Measurements from ENCODE around the gene SPSB1. TPM values are rescaled to one million over a fixed set of nuclear protein-coding genes. Genes with fewer than 3 reads are reported as not detected.

Gene SPSB1
- total and polyA plus RNA-seq, 2 of the 4 experiments (the other 2 are of a cell fraction): 16.7 to 19.8 TPM

- Histone ChIP-seq H4K5ac (ENCODE audit: low read depth, low read length) (peak overlapping the region; percentile 93), H3K14ac (replicated peaks; ENCODE audit: low read depth, low read length) (peak overlapping the region; percentile 65), H3K56ac (ENCODE audit: extremely low read depth, insufficient read depth, low read length) (peak overlapping the region; percentile 53; the same call in 1 of the 2 replicates), H2BK20ac (ENCODE audit: low read depth, low read length) (peak overlapping the region; percentile 93), H3K18ac (ENCODE audit: low read depth, low read length) (peak overlapping the region; percentile 87), H3K4me2 (ENCODE audit: low read depth, low read length) (peak overlapping the region; percentile 61), H4K8ac (ENCODE audit: low read depth in 2 of 2, low read length in 2 of 2) (peak overlapping the region; percentile 69 to 77), H3K9me3 (ENCODE audit: control insufficient read depth, insufficient read depth, low read length) (no peaks in the 10 kb centered on the region), H2AK5ac (ENCODE audit: low read depth, low read length) (peak overlapping the region; percentile 90), H2BK15ac (ENCODE audit: low read depth, low read length) (peak overlapping the region; percentile 64; the same call in 1 of the 3 replicates), H3K23ac (ENCODE audit: low read depth, low read length) (peak overlapping the region; percentile 85), H3K27ac (ENCODE audit: insufficient read depth, low read length) (peak overlapping the region; percentile 95), H3K9me1 (ENCODE audit: insufficient read depth, low read length) (peaks cover 21% of the 10 kb centered on the region), H3K9ac (ENCODE audit: low read depth, low read length) (peak overlapping the region; percentile 48), H4K91ac (ENCODE audit: insufficient read depth, low read depth, low read length) (peak overlapping the region; percentile 94), H3K4me3 (ENCODE audit: insufficient read depth, low read depth, low read length) (no peak overlapping the region), H3K36me3 (ENCODE audit: control insufficient read depth, insufficient read depth, low read length) (no peaks in the 10 kb centered on the region), H3K27me3 (ENCODE audit: control insufficient read depth, insufficient read depth, low read length) (no peaks in the 10 kb centered on the region), H3K4me1 (ENCODE audit: control insufficient read depth, insufficient read depth, low read length) (peaks cover 18% of the 10 kb centered on the region), H2AK9ac (replicated peaks; ENCODE audit: low read depth, low read length, poor library complexity) (peak overlapping the region; percentile 93), H2BK5ac (ENCODE audit: low read depth, low read length, poor library complexity, severe bottlenecking) (peak overlapping the region; percentile 87), H3K4ac (ENCODE audit: low read depth, low read length) (peak overlapping the region; percentile 95), H3K79me1 (ENCODE audit: low read depth in 1 of 2, low read length in 2 of 2) (peaks cover 0 to 5% of the 10 kb centered on the region in 2 experiments; a peak in 1 of 4 replicates), H4K20me1 (ENCODE audit: insufficient read depth, low read length) (no peaks in the 10 kb centered on the region), H2AFZ (replicated peaks; ENCODE audit: low read length, poor library complexity) (peak overlapping the region; percentile 85), H2BK120ac (ENCODE audit: low read depth, low read length) (peak overlapping the region; percentile 93)
- TF ChIP-seq RAD21 (IDR thresholded peaks at IDR 0.05; ENCODE audit: low read length) (peak; percentile 11; the same call in 1 of the 2 replicates), USF2 (IDR thresholded peaks at IDR 0.05; ENCODE audit: low read depth, low read length) (no peak), MAZ (IDR thresholded peaks at IDR 0.05; ENCODE audit: borderline replicate concordance, low read depth, low read length) (peak; percentile 20; the same call in 1 of the 2 replicates)
- no CpG with 5 or more reads among the region's 4 CpGs for WGBS, 2 experiments (ENCODE audit: extremely low coverage in 2 of 2, insufficient read length in 1 of 2)
- DNase-seq (peak; percentile 77), ATAC-seq (ENCODE audit: low read depth) (peak; percentile 63)
- BruUV-seq (replicated peaks): no TSS peak
- CTCF ChIA-PET: no interaction called here
- intact Hi-C loops (cut with micrococcal nuclease): no loop called here
- in situ Hi-C loops (cut with MboI; ENCODE audit: low sequenced_read_pairs): no loop called here
- POLR2A ChIA-PET (ENCODE audit: unreplicated experiment): no interaction called here
- dilution Hi-C loops (cut with HindIII; ENCODE audit: low sequenced_read_pairs, unreplicated experiment): no loop called here
Observed at GRCh38 chr1:9413877-9414213, 121.2 kb downstream of the SPSB1 start.

All from IMR-90 (cell line).